Measurements from ENCODE around the gene DOCK6. TPM values are rescaled to one million over a fixed set of nuclear protein-coding genes. Genes with fewer than 3 reads are reported as not detected.
A peak's percentile ranks its signal among the peaks of the same experiment; 100 is the strongest.

The DOCK6 gene
- total and polyA plus RNA-seq, 2 of the 13 experiments (the other 11 are each of a cell fraction or from before 2014, with no cell fraction given), result 5.4 to 38.1 TPM

GRCh38 chr19:11155373-11156120, 106.8 kb downstream of the DOCK6 start, which contains the start of gene SPC24 (continued):
- no peak for TF ChIP-seq NCOR1 (IDR thresholded peaks at IDR 0.05; ENCODE audit: borderline replicate concordance, low read length)
- TF ChIP-seq TCF7L2 (IDR thresholded peaks at IDR 0.05; ENCODE audit: low read depth, low read length), result no peak
- TF ChIP-seq PITX1 (CRISPR knock-in tag; IDR thresholded peaks at IDR 0.05), result no peak
- TF ChIP-seq ZNF879 (CRISPR knock-in tag; IDR thresholded peaks at IDR 0.05), result no peak
- TF ChIP-seq KAT7 (CRISPR knock-in tag; IDR thresholded peaks at IDR 0.05; ENCODE audit: borderline replicate concordance), result no peak
- TF ChIP-seq TOPORS (CRISPR knock-in tag; IDR thresholded peaks at IDR 0.05), result no peak
- no peak for TF ChIP-seq ZKSCAN8 (CRISPR knock-in tag; IDR thresholded peaks at IDR 0.05; ENCODE audit: borderline replicate concordance)
- peak; percentile 57; the same call in 1 of the 2 replicates for TF ChIP-seq AKAP8 (CRISPR knock-in tag; IDR thresholded peaks at IDR 0.05)
- TF ChIP-seq ADNP (CRISPR knock-in tag; IDR thresholded peaks at IDR 0.05), result no peak
- no peak for TF ChIP-seq ZNF737 (CRISPR knock-in tag; IDR thresholded peaks at IDR 0.05; ENCODE audit: borderline replicate concordance)
- TF ChIP-seq PCBP1 (IDR thresholded peaks at IDR 0.05; ENCODE audit: borderline replicate concordance, low read depth, low read length), result no peak
- TF ChIP-seq ZNF350 (CRISPR knock-in tag; IDR thresholded peaks at IDR 0.05; ENCODE audit: borderline replicate concordance, low read depth), result 0 out of 2 replicates have a peak, but pooled peaks have one; percentile 42
- TF ChIP-seq, protein P1, sequence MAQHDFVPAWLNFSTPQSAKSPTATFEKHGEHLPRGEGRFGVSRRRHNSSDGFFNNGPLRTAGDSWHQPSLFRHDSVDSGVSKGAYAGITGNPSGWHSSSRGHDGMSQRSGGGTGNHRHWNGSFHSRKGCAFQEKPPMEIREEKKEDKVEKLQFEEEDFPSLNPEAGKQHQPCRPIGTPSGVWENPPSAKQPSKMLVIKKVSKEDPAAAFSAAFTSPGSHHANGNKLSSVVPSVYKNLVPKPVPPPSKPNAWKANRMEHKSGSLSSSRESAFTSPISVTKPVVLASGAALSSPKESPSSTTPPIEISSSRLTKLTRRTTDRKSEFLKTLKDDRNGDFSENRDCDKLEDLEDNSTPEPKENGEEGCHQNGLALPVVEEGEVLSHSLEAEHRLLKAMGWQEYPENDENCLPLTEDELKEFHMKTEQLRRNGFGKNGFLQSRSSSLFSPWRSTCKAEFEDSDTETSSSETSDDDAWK (CRISPR knock-in tag; IDR thresholded peaks at IDR 0.05), result no peak
- no peak for TF ChIP-seq ZFP41 (CRISPR knock-in tag; IDR thresholded peaks at IDR 0.05; ENCODE audit: borderline replicate concordance)
- peak; percentile 35; the same call in 1 of the 2 replicates for TF ChIP-seq SP5 (CRISPR knock-in tag; IDR thresholded peaks at IDR 0.05; ENCODE audit: borderline replicate concordance, low read depth)
- TF ChIP-seq DPF2 (CRISPR knock-in tag; IDR thresholded peaks at IDR 0.05; ENCODE audit: borderline replicate concordance, low read depth), result no peak
- no peak for TF ChIP-seq ZBTB3 (CRISPR knock-in tag; IDR thresholded peaks at IDR 0.05; ENCODE audit: borderline replicate concordance, low read depth)
- no peak for TF ChIP-seq CREBL2 (CRISPR knock-in tag; IDR thresholded peaks at IDR 0.05; ENCODE audit: borderline replicate concordance)
- no peak for TF ChIP-seq RBM22 (optimal IDR thresholded peaks at IDR 0.05; ENCODE audit: low read length)
- no peak for TF ChIP-seq ZNF446 (CRISPR knock-in tag; IDR thresholded peaks at IDR 0.05)
- no peak for TF ChIP-seq ZNF225 (CRISPR knock-in tag; IDR thresholded peaks at IDR 0.05)
- TF ChIP-seq, protein P2, sequence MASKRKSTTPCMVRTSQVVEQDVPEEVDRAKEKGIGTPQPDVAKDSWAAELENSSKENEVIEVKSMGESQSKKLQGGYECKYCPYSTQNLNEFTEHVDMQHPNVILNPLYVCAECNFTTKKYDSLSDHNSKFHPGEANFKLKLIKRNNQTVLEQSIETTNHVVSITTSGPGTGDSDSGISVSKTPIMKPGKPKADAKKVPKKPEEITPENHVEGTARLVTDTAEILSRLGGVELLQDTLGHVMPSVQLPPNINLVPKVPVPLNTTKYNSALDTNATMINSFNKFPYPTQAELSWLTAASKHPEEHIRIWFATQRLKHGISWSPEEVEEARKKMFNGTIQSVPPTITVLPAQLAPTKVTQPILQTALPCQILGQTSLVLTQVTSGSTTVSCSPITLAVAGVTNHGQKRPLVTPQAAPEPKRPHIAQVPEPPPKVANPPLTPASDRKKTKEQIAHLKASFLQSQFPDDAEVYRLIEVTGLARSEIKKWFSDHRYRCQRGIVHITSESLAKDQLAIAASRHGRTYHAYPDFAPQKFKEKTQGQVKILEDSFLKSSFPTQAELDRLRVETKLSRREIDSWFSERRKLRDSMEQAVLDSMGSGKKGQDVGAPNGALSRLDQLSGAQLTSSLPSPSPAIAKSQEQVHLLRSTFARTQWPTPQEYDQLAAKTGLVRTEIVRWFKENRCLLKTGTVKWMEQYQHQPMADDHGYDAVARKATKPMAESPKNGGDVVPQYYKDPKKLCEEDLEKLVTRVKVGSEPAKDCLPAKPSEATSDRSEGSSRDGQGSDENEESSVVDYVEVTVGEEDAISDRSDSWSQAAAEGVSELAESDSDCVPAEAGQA (IDR thresholded peaks at IDR 0.05; ENCODE audit: low read depth), result no peak
- TF ChIP-seq, protein P2 (CRISPR knock-in tag; IDR thresholded peaks at IDR 0.05; ENCODE audit: borderline replicate concordance), result no peak

Data from HepG2 (cell line).